IMR-90 (cell line): Measurements from ENCODE around the gene MTG1. TPM values are rescaled to one million over a fixed set of nuclear protein-coding genes. Genes with fewer than 3 reads are reported as not detected.

Experiments
- ATAC-seq: fragments of 200-7000 bp; cut with Tn5 transposase; 2 replicates; pipeline ENCODE4 v1.9.1; 2020; ENCODE audit warnings: low read depth, mild to moderate bottlenecking, moderate library complexity
- BruUV-seq: library from RNA; stranded (reverse); fragments of 400-500 nt; replicated peaks from 2 replicates; lab custom pipeline; 2021; lab: Mats Ljungman, UMichigan
- CTCF ChIA-PET: fragments of 300-600 bp; formaldehyde crosslinking; extraction: SDS; loops from one replicate; lab custom pipeline; 2021; ENCODE audit warnings: antibody characterized with exemption; lab: Yijun Ruan, JAX
- POLR2A ChIA-PET: fragments of 300-600 bp; sonication (Branson Sonifier 250); formaldehyde crosslinking; loops from one replicate; lab custom pipeline; 2022; ENCODE audit warnings: antibody characterized with exemption; ENCODE audit not compliant: unreplicated experiment; lab: Charles Lee
- DNase-seq: peaks from one replicate; pipeline ENCODE4 v3.0.0; 2013
- H2AFZ ChIP-seq: replicated peaks from 2 replicates; pipeline ENCODE3; 2013; ENCODE audit warnings: low read length, mild to moderate bottlenecking; ENCODE audit not compliant: poor library complexity
- H2AK5ac ChIP-seq: 2 replicates; pipeline ENCODE4 v1.6.1; 2013; ENCODE audit warnings: low read depth, low read length, inconsistent platforms
- H2AK9ac ChIP-seq: replicated peaks from 2 replicates; pipeline ENCODE3; 2013; ENCODE audit warnings: mild to moderate bottlenecking, low read depth, low read length, moderate library complexity; ENCODE audit not compliant: poor library complexity
- H2BK120ac ChIP-seq: 2 replicates; pipeline ENCODE4 v1.6.1; 2013; ENCODE audit warnings: low read depth, low read length, inconsistent platforms
- H2BK15ac ChIP-seq: 3 replicates; pipeline ENCODE4 v1.6.1; 2013; ENCODE audit warnings: low read depth, low read length, inconsistent platforms
- H2BK20ac ChIP-seq: 2 replicates; pipeline ENCODE4 v1.6.1; 2013; ENCODE audit warnings: low read depth, mild to moderate bottlenecking, inconsistent platforms, low read length, moderate library complexity
- H2BK5ac ChIP-seq: 2 replicates; pipeline ENCODE4 v1.6.1; 2013; ENCODE audit warnings: mild to moderate bottlenecking, low read depth, low read length, inconsistent platforms; ENCODE audit not compliant: poor library complexity, severe bottlenecking
- H3K14ac ChIP-seq: replicated peaks from 2 replicates; pipeline ENCODE4 v1.6.1; 2013; ENCODE audit warnings: low read depth, low read length, inconsistent platforms
- H3K18ac ChIP-seq: 2 replicates; pipeline ENCODE4 v1.6.1; 2013; ENCODE audit warnings: low read depth, low read length, control low read depth
- H3K23ac ChIP-seq: 2 replicates; pipeline ENCODE4 v1.6.1; 2013; ENCODE audit warnings: low read depth, low read length, inconsistent platforms
- H3K27ac ChIP-seq: 2 replicates; pipeline ENCODE4 v1.5.1; 2013; ENCODE audit warnings: mild to moderate bottlenecking, control low read depth, low read length; ENCODE audit not compliant: insufficient read depth
- H3K27me3 ChIP-seq: 2 replicates; pipeline ENCODE4 v1.6.1; 2013; ENCODE audit warnings: low read length; ENCODE audit not compliant: control insufficient read depth, insufficient read depth
- H3K36me3 ChIP-seq: 2 replicates; pipeline ENCODE4 v1.6.1; 2013; ENCODE audit warnings: low read length, mixed read lengths; ENCODE audit not compliant: control insufficient read depth, insufficient read depth
- H3K4ac ChIP-seq: 2 replicates; pipeline ENCODE4 v1.6.1; 2013; ENCODE audit warnings: low read depth, low read length, inconsistent platforms
- H3K4me1 ChIP-seq: 2 replicates; pipeline ENCODE4 v1.6.1; 2013; ENCODE audit warnings: low read length, mixed read lengths; ENCODE audit not compliant: control insufficient read depth, insufficient read depth
- H3K4me2 ChIP-seq: 2 replicates; pipeline ENCODE4 v1.6.1; 2013; ENCODE audit warnings: low read depth, mild to moderate bottlenecking, control low read depth, low read length, moderate library complexity
- H3K4me3 ChIP-seq: 2 replicates; pipeline ENCODE4 v1.5.1; 2013; ENCODE audit warnings: low read depth, mild to moderate bottlenecking, control low read depth, low read length, moderate library complexity; ENCODE audit not compliant: insufficient read depth
- H3K56ac ChIP-seq: 2 replicates; pipeline ENCODE4 v1.6.1; 2013; ENCODE audit warnings: low read length, inconsistent platforms; ENCODE audit not compliant: insufficient read depth; ENCODE audit errors: extremely low read depth
- H3K79me1 ChIP-seq, 2 experiments: 2 replicates each; pipeline ENCODE4 v1.6.1; 2013; ENCODE audit warnings: low read length in 2 of 2, inconsistent platforms in 1 of 2, low read depth in 1 of 2
- H3K9ac ChIP-seq: 2 replicates; pipeline ENCODE4 v1.6.1; 2013; ENCODE audit warnings: low read depth, low read length, control low read depth
- H3K9me1 ChIP-seq: 2 replicates; pipeline ENCODE4 v1.6.1; 2013; ENCODE audit warnings: low read length, inconsistent platforms; ENCODE audit not compliant: insufficient read depth
- H3K9me3 ChIP-seq: 2 replicates; pipeline ENCODE4 v1.6.1; 2013; ENCODE audit warnings: low read length; ENCODE audit not compliant: control insufficient read depth, insufficient read depth
- H4K20me1 ChIP-seq: 2 replicates; pipeline ENCODE4 v1.6.1; 2013; ENCODE audit warnings: low read length, inconsistent platforms; ENCODE audit not compliant: insufficient read depth
- H4K5ac ChIP-seq: 2 replicates; pipeline ENCODE4 v1.6.1; 2013; ENCODE audit warnings: mild to moderate bottlenecking, low read depth, low read length, control low read depth
- H4K8ac ChIP-seq, 2 experiments: 2 replicates each; pipeline ENCODE4 v1.6.1; 2013; ENCODE audit warnings: low read depth in 2 of 2, low read length in 2 of 2, control low read depth in 1 of 2, inconsistent platforms in 1 of 2
- H4K91ac ChIP-seq: 2 replicates; pipeline ENCODE4 v1.6.1; 2013; ENCODE audit warnings: low read depth, low read length, inconsistent platforms; ENCODE audit not compliant: insufficient read depth
- BHLHE40 ChIP-seq: fragments of 150-350 bp; IDR thresholded peaks from 2 replicates; pipeline ENCODE4 v1.6.1; 2016; ENCODE audit warnings: mild to moderate bottlenecking, low read depth, low read length
- CHD1 ChIP-seq: IDR thresholded peaks from 2 replicates; pipeline ENCODE4 v1.6.1; 2012; ENCODE audit warnings: low read depth, low read length, improper control_type of control experiment
- CTCF ChIP-seq: conservative IDR thresholded peaks from 2 replicates; pipeline ENCODE4 v1.5.1; 2012; ENCODE audit warnings: mild to moderate bottlenecking, low read depth, low read length, improper control_type of control experiment
- FOS ChIP-seq: fragments of 150-350 bp; IDR thresholded peaks from 2 replicates; pipeline ENCODE4 v1.6.1; 2016; ENCODE audit warnings: low read depth, low read length
- MAFK ChIP-seq: IDR thresholded peaks from 2 replicates; pipeline ENCODE4 v1.6.1; 2012; ENCODE audit warnings: low read depth, low read length, improper control_type of control experiment
- MAZ ChIP-seq: IDR thresholded peaks from 2 replicates; pipeline ENCODE4 v1.6.1; 2012; ENCODE audit warnings: low read depth, mild to moderate bottlenecking, low read length, improper control_type of control experiment, moderate library complexity, borderline replicate concordance
- MXI1 ChIP-seq: IDR thresholded peaks from 2 replicates; pipeline ENCODE4 v1.6.1; 2012; ENCODE audit warnings: low read depth, mild to moderate bottlenecking, low read length, moderate library complexity, borderline replicate concordance
- POLR2A ChIP-seq: IDR thresholded peaks from 2 replicates; pipeline ENCODE4 v1.6.1; 2012; ENCODE audit warnings: mild to moderate bottlenecking, low read depth, low read length
- RAD21 ChIP-seq: IDR thresholded peaks from 2 replicates; pipeline ENCODE4 v1.6.1; 2012; ENCODE audit warnings: low read length, improper control_type of control experiment
- RCOR1 ChIP-seq: IDR thresholded peaks from 2 replicates; pipeline ENCODE4 v1.6.1; 2012; ENCODE audit warnings: mild to moderate bottlenecking, low read length, improper control_type of control experiment; ENCODE audit not compliant: insufficient replicate concordance
- RFX5 ChIP-seq: IDR thresholded peaks from 2 replicates; pipeline ENCODE4 v1.8.0; 2012; ENCODE audit warnings: low read depth, mild to moderate bottlenecking, low read length, moderate library complexity
- USF2 ChIP-seq: fragments of 150-350 bp; IDR thresholded peaks from 2 replicates; pipeline ENCODE4 v1.6.1; 2017; ENCODE audit warnings: mild to moderate bottlenecking, antibody characterized with exemption, low read length, low read depth
- whole genome bisulfite sequencing, 2 experiments: methylation state at CpG; one replicate each; pipeline versions ENCODE4 v1.1.5 to v1.1.7; 2013; ENCODE audit warnings: missing lambda C conversion rate in 2 of 2; ENCODE audit not compliant: insufficient read length in 1 of 2; ENCODE audit errors: extremely low coverage in 2 of 2; 5-methylcytosine and 5-hydroxymethylcytosine counted together
- dilution Hi-C: fragments of 300-500 bp; cut with HindIII; formaldehyde crosslinking; loops from one replicate; pipeline ENCODE4 v1.14.3; 2018; ENCODE audit warnings: low sequenced_read_pairs; ENCODE audit not compliant: unreplicated experiment
- in situ Hi-C: fragments of 300-500 bp; cut with MboI; formaldehyde crosslinking; loops from 3 replicates; pipeline ENCODE4 v1.14.3; 2019; ENCODE audit warnings: low sequenced_read_pairs, inconsistent platforms, mixed read lengths
- intact Hi-C: fragments of 100-400 bp; cut with micrococcal nuclease; formaldehyde crosslinking; loops from 2 replicates; pipeline ENCODE4 v1.10.0; 2022
- polyA plus RNA-seq, 3 experiments: library from polyadenylated mRNA; depleted of rRNA; stranded (reverse); fragments of >200 nt; gene quantifications; 2 replicates each; pipeline ENCODE4 v1.2.3, GENCODE V29; 2012; ENCODE audit warnings: low replicate concordance in 1 of 3
- total RNA-seq: library from RNA; depleted of rRNA; stranded (reverse); fragments of >200 nt; gene quantifications from 2 replicates; pipeline ENCODE4 v1.2.3, GENCODE V29; 2012

The MTG1 gene
- total and polyA plus RNA-seq, 2 of the 4 experiments (the other 2 are of a cell fraction): 38.5 to 64.8 TPM

- no peak overlapping the region for H2BK5ac ChIP-seq
- no peak overlapping the region for H4K5ac ChIP-seq
- no peak overlapping the region for H3K27ac ChIP-seq
- no peak overlapping the region for H2BK120ac ChIP-seq
- CTCF ChIA-PET: no interaction called here
- H2AK5ac ChIP-seq: no peak overlapping the region
- dilution Hi-C loops: no loop called here
- no peak overlapping the region for H3K9ac ChIP-seq
- in situ Hi-C loops: no loop called here
- no peak overlapping the region for H2BK20ac ChIP-seq
- H2AK9ac ChIP-seq: no peak overlapping the region
- BruUV-seq: no TSS peak
- H3K79me1 ChIP-seq: no peaks in the 10 kb centered on the region
- H3K4ac ChIP-seq: no peak overlapping the region
- TF ChIP-seq USF2 (no peak), MAFK (no peak), RFX5 (no peak), FOS (no peak), CTCF (no peak), CHD1 (no peak), POLR2A (no peak), RAD21 (no peak), BHLHE40 (no peak), MXI1 (no peak), RCOR1 (no peak), MAZ (no peak)
- H3K4me2 ChIP-seq: no peak overlapping the region
- H2AFZ ChIP-seq: no peak overlapping the region
- no peak overlapping the region for H3K18ac ChIP-seq
- no peak for ATAC-seq
- H4K20me1 ChIP-seq: peaks cover 3% of the 10 kb centered on the region; the same call in 1 of the 2 replicates
- peaks cover 16% of the 10 kb centered on the region for H3K27me3 ChIP-seq
- no peak overlapping the region for H3K4me3 ChIP-seq
- no peak for DNase-seq
- no peaks in the 10 kb centered on the region for H3K4me1 ChIP-seq
- intact Hi-C loops: no loop called here
- 0 out of 2 replicates have a peak, but pooled peaks cover 5% of the 10 kb centered on the region for H3K9me1 ChIP-seq
- no peak overlapping the region for H2BK15ac ChIP-seq
- no peak overlapping the region for H4K8ac ChIP-seq
- no peaks in the 10 kb centered on the region for H3K36me3 ChIP-seq
- H3K14ac ChIP-seq: no peak overlapping the region
- no peak overlapping the region for H4K91ac ChIP-seq
- no peak overlapping the region for H3K23ac ChIP-seq
- POLR2A ChIA-PET: no interaction called here
- H3K56ac ChIP-seq: no peak overlapping the region
- H3K9me3 ChIP-seq: no peaks in the 10 kb centered on the region
- WGBS, 2 experiments: 32% methylated on average over 3 of the region's 16 CpGs; no CpG with 5 or more reads in 1 of the 2 experiments
Measured at GRCh38 chr10:133347710-133348517, 46.0 kb upstream of the MTG1 start.
